HepG2 (cell line): ENCODE results near the gene EHD1. TPM values are rescaled to one million over a fixed set of nuclear protein-coding genes. Genes with fewer than 3 reads are reported as not detected.

ENCODE experiments used
- ATM ChIP-seq: fragments of 450-650 bp; IDR thresholded peaks from 2 replicates; pipeline ENCODE4 v1.7.1; 2017; ENCODE audit warnings: mild to moderate bottlenecking, borderline replicate concordance
- FOXA3 ChIP-seq: IDR thresholded peaks from 2 replicates; pipeline ENCODE4 v1.6.1; 2016; ENCODE audit warnings: missing genetic modification reagents, missing compliant biosample characterization
- GFI1 ChIP-seq: sonication (generic); formaldehyde crosslinking; IDR thresholded peaks from 2 replicates; pipeline ENCODE4 v1.5.0; 2020; ENCODE audit warnings: missing genetic modification reagents, mild to moderate bottlenecking, borderline replicate concordance
- HOXA3 ChIP-seq: sonication (generic); formaldehyde crosslinking; IDR thresholded peaks from 2 replicates; pipeline ENCODE4 v1.5.0; 2020; ENCODE audit warnings: missing genetic modification reagents
- MIER2 ChIP-seq: IDR thresholded peaks from 2 replicates; pipeline ENCODE4 v1.6.1; 2016; ENCODE audit warnings: missing biosample characterization, missing genetic modification reagents
- NR2F6 ChIP-seq, 2 experiments: IDR thresholded peaks; 2 replicates each; pipeline ENCODE4 v1.6.1; 2016; ENCODE audit warnings: antibody characterized with exemption in 1 of 2, mild to moderate bottlenecking in 1 of 2
- NR3C1 ChIP-seq: sonication (generic); formaldehyde crosslinking; IDR thresholded peaks from 2 replicates; pipeline ENCODE4 v1.4.0; 2020; ENCODE audit warnings: missing genetic modification reagents
- PCBP1 ChIP-seq: fragments of 200-400 bp; formaldehyde crosslinking; IDR thresholded peaks from 2 replicates; pipeline ENCODE4 v1.6.1; 2017; ENCODE audit warnings: mild to moderate bottlenecking, low read depth, low read length, borderline replicate concordance
- SIN3B ChIP-seq: fragments of 150-350 bp; IDR thresholded peaks from 2 replicates; pipeline ENCODE4 v1.6.1; 2014; ENCODE audit warnings: low read length
- SSRP1 ChIP-seq: IDR thresholded peaks from 2 replicates; pipeline ENCODE4 v1.6.1; 2016; ENCODE audit warnings: control low read depth
- TCF12 ChIP-seq, 2 experiments: fragments of 450-650 bp in 1 of 2; sonication (generic) in 1 of 2; formaldehyde crosslinking in 1 of 2; IDR thresholded peaks; 2 replicates each; pipeline versions ENCODE4 v1.6.1 to v1.8.0; 2017 to 2022; ENCODE audit warnings: antibody characterized with exemption in 1 of 2, mild to moderate bottlenecking in 1 of 2, missing genetic modification reagents in 1 of 2, moderate library complexity in 1 of 2
- UBTF ChIP-seq: sonication (generic); formaldehyde crosslinking; IDR thresholded peaks from 2 replicates; pipeline ENCODE4 v1.4.0; 2020; ENCODE audit warnings: mild to moderate bottlenecking, missing genetic modification reagents
- ZBED4 ChIP-seq: sonication (generic); formaldehyde crosslinking; IDR thresholded peaks from 2 replicates; pipeline ENCODE4 v1.4.0; 2020; ENCODE audit warnings: missing genetic modification reagents, borderline replicate concordance
- ZBTB7B ChIP-seq: sonication (generic); formaldehyde crosslinking; IDR thresholded peaks from 2 replicates; pipeline ENCODE4 v1.4.0; 2020; ENCODE audit warnings: missing genetic modification reagents
- ZFP91 ChIP-seq: sonication (generic); formaldehyde crosslinking; IDR thresholded peaks from 2 replicates; pipeline ENCODE4 v1.9.0; 2022; ENCODE audit warnings: missing genetic modification reagents, mild to moderate bottlenecking, borderline replicate concordance
- ZMYM4 ChIP-seq: sonication (generic); formaldehyde crosslinking; IDR thresholded peaks from 2 replicates; pipeline ENCODE4 v1.8.1; 2023; ENCODE audit warnings: mild to moderate bottlenecking, missing genetic modification reagents
- ZNF580 ChIP-seq: IDR thresholded peaks from 2 replicates; pipeline ENCODE4 v1.6.1; 2016; ENCODE audit warnings: low read depth, borderline replicate concordance
- ZNF614 ChIP-seq: IDR thresholded peaks from 2 replicates; pipeline ENCODE4 v1.6.1; 2018; ENCODE audit warnings: missing biosample characterization, missing genetic modification reagents, inconsistent platforms, borderline replicate concordance
- ZNF746 ChIP-seq: sonication (generic); formaldehyde crosslinking; IDR thresholded peaks from 2 replicates; pipeline ENCODE4 v1.8.0; 2022; ENCODE audit warnings: mild to moderate bottlenecking, missing genetic modification reagents
- ZNF781 ChIP-seq: sonication (generic); formaldehyde crosslinking; IDR thresholded peaks from 2 replicates; pipeline ENCODE4 v1.5.1; 2020; ENCODE audit warnings: borderline replicate concordance, mild to moderate bottlenecking, missing genetic modification reagents; ENCODE audit errors: not compliant biosample characterization
- polyA plus RNA-seq, 8 experiments: library from polyadenylated mRNA; depleted of rRNA in 3 of 8; stranded (reverse) in 7 of 8; unstranded in 1 of 8; fragments of >200 nt; fragmentation: Illumina TruSeq in 4 of 8; extraction: Trizol in 4 of 8; gene quantifications; 2 replicates each; pipeline versions ENCODE4 v1.2.1 to v1.2.3, GENCODE V29; 2011 to 2016; ENCODE audit warnings: low read depth in 4 of 8, missing spikeins in 1 of 8, mixed read lengths in 1 of 8; ENCODE audit not compliant: insufficient read depth in 1 of 8
- total RNA-seq, 5 experiments: library from RNA; depleted of rRNA; stranded (reverse); fragments of >200 nt; fragmentation: Illumina TruSeq; extraction: Trizol; gene quantifications; 2 replicates each; pipeline ENCODE4 v1.2.3, GENCODE V29; 2016; ENCODE audit warnings: low read depth in 1 of 5

EHD1 gene
- total and polyA plus RNA-seq, 2 of the 13 experiments (the other 11 are each of a cell fraction or from before 2014, with no cell fraction given), result 23.6 to 26.6 TPM

GRCh38 chr11:64846998-64847666, 31.3 kb downstream of the EHD1 start (continued):
- peak; percentile 29; the same call in 1 of the 2 replicates for TF ChIP-seq FOXA3 (CRISPR knock-in tag)
- peak; percentile 82 for TF ChIP-seq ZNF781
- TF ChIP-seq ZMYM4, result peak; percentile 48; the same call in 1 of the 2 replicates
- peak; percentile 69; the same call in 1 of the 2 replicates for TF ChIP-seq ZFP91 (CRISPR knock-in tag)
- TF ChIP-seq UBTF, result peak; percentile 70
- peak; percentile 45; the same call in 1 of the 2 replicates for TF ChIP-seq HOXA3 (CRISPR knock-in tag)
- no peak for TF ChIP-seq NR3C1
- peak; percentile 75; the same call in 1 of the 2 replicates for TF ChIP-seq ZBTB7B (CRISPR knock-in tag)
- no peak for TF ChIP-seq NR2F6 (IDR thresholded peaks at IDR 0.05)
- peak; percentile 38; the same call in 1 of the 2 replicates for TF ChIP-seq NR2F6 (CRISPR knock-in tag; IDR thresholded peaks at IDR 0.05)
- peak; percentile 61; the same call in 1 of the 2 replicates for TF ChIP-seq ZNF746 (CRISPR knock-in tag)
- 0 out of 2 replicates have a peak, but pooled peaks have one; percentile 23 for TF ChIP-seq SSRP1 (CRISPR knock-in tag)
- TF ChIP-seq ZNF580 (CRISPR knock-in tag), result no peak
- TF ChIP-seq SIN3B, result 0 out of 2 replicates have a peak, but pooled peaks have one; percentile 29
- TF ChIP-seq GFI1 (CRISPR knock-in tag), result no peak
- no peak for TF ChIP-seq TCF12 (IDR thresholded peaks at IDR 0.05)
- TF ChIP-seq TCF12 (CRISPR knock-in tag; IDR thresholded peaks at IDR 0.05), result 0 out of 2 replicates have a peak, but pooled peaks have one; percentile 16
- TF ChIP-seq ATM, result no peak
- TF ChIP-seq PCBP1, result no peak
- TF ChIP-seq ZBED4 (CRISPR knock-in tag), result peak; percentile 64; the same call in 1 of the 2 replicates
- TF ChIP-seq MIER2, result 0 out of 2 replicates have a peak, but pooled peaks have one; percentile 51
- TF ChIP-seq ZNF614, result peak; percentile 40; the same call in 1 of the 2 replicates
